Mesenchymal stem cell (in vitro differentiated cells and primary cell): ENCODE measurements around the gene ZBTB16.
A peak's percentile ranks its signal among the peaks of the same experiment; 100 is the strongest.

ENCODE experiments used
- DNase-seq: peaks from one replicate; pipeline ENCODE4 v3.0.0-alpha.2; 2013
- H2AFZ ChIP-seq: one replicate; pipeline ENCODE4 v1.6.1; 2013; ENCODE audit warnings: low read depth, mild to moderate bottlenecking, control low read depth, inconsistent platforms, low read length, moderate library complexity
- H2AK5ac ChIP-seq: 2 replicates; pipeline ENCODE4 v1.6.1; 2013; ENCODE audit warnings: low read length, moderate library complexity, mild to moderate bottlenecking, inconsistent platforms; ENCODE audit not compliant: severe bottlenecking
- H2BK120ac ChIP-seq: one replicate; pipeline ENCODE4 v1.6.1; 2013; ENCODE audit warnings: low read depth, mild to moderate bottlenecking, inconsistent platforms, low read length, moderate library complexity
- H2BK12ac ChIP-seq, 2 experiments: one replicate each; pipeline ENCODE4 v1.6.1; 2013; ENCODE audit warnings: inconsistent platforms in 2 of 2, low read length in 2 of 2, mild to moderate bottlenecking in 2 of 2, moderate library complexity in 2 of 2, control low read depth in 1 of 2
- H2BK15ac ChIP-seq: one replicate; pipeline ENCODE4 v1.6.1; 2013; ENCODE audit warnings: mild to moderate bottlenecking, low read depth, inconsistent platforms; ENCODE audit not compliant: poor library complexity, severe bottlenecking
- H2BK5ac ChIP-seq: 2 replicates; pipeline ENCODE4 v1.6.1; 2013; ENCODE audit warnings: low read depth, mild to moderate bottlenecking, low read length, control low read depth, inconsistent platforms; ENCODE audit not compliant: poor library complexity, severe bottlenecking
- H3K14ac ChIP-seq, 2 experiments: one replicate each; pipeline ENCODE4 v1.6.1; 2013; ENCODE audit warnings: inconsistent platforms in 2 of 2, low read length in 2 of 2, control low read depth in 1 of 2, mild to moderate bottlenecking in 1 of 2, moderate library complexity in 1 of 2
- H3K18ac ChIP-seq, 2 experiments: one replicate each; pipeline ENCODE4 v1.6.1; 2013; ENCODE audit warnings: inconsistent platforms in 2 of 2, low read length in 2 of 2, control low read depth in 1 of 2, low read depth in 1 of 2, mild to moderate bottlenecking in 1 of 2
- H3K23ac ChIP-seq, 2 experiments: one replicate each; pipeline ENCODE4 v1.6.1; 2013; ENCODE audit warnings: inconsistent platforms in 2 of 2, low read length in 2 of 2, mild to moderate bottlenecking in 2 of 2, moderate library complexity in 2 of 2, control low read depth in 1 of 2
- H3K27ac ChIP-seq: 2 replicates; pipeline ENCODE4 v1.5.1; 2013; ENCODE audit warnings: mild to moderate bottlenecking, moderate library complexity, low read length, control low read depth, inconsistent platforms; ENCODE audit not compliant: poor library complexity, severe bottlenecking
- H3K27me3 ChIP-seq, 2 experiments: 2 replicates each; pipeline versions ENCODE4 v1.6.1 to v1.7.0; 2013; ENCODE audit warnings: low read length in 2 of 2, mild to moderate bottlenecking in 2 of 2, moderate library complexity in 2 of 2, control low read depth in 1 of 2, inconsistent platforms in 1 of 2; ENCODE audit not compliant: control insufficient read depth in 1 of 2, insufficient read depth in 1 of 2
- H3K36me3 ChIP-seq, 2 experiments: 2 replicates each; pipeline versions ENCODE4 v1.6.1 to v1.7.0; 2013; ENCODE audit warnings: low read length in 2 of 2, control low read depth in 1 of 2, inconsistent platforms in 1 of 2, low read depth in 1 of 2, mild to moderate bottlenecking in 1 of 2; ENCODE audit not compliant: insufficient read depth in 2 of 2, control insufficient read depth in 1 of 2
- H3K4ac ChIP-seq, 2 experiments: one replicate each; pipeline ENCODE4 v1.6.1; 2013; ENCODE audit warnings: inconsistent platforms in 2 of 2, low read length in 2 of 2, mild to moderate bottlenecking in 2 of 2, moderate library complexity in 2 of 2, control low read depth in 1 of 2, low read depth in 1 of 2
- H3K4me1 ChIP-seq: 2 replicates; pipeline ENCODE4 v1.6.1; 2013; ENCODE audit warnings: low read depth, low read length, control low read depth; ENCODE audit not compliant: control insufficient read depth, insufficient read depth
- H3K4me2 ChIP-seq: 2 replicates; pipeline ENCODE4 v1.6.1; 2013; ENCODE audit warnings: low read length, mild to moderate bottlenecking, inconsistent platforms; ENCODE audit not compliant: poor library complexity, severe bottlenecking
- H3K4me3 ChIP-seq, 2 experiments: 2 replicates each; pipeline versions ENCODE4 v1.5.1 to v1.7.0; 2013; ENCODE audit warnings: low read length in 2 of 2, mild to moderate bottlenecking in 2 of 2, control low read depth in 1 of 2, low read depth in 1 of 2; ENCODE audit not compliant: insufficient read depth in 1 of 2
- H3K79me1 ChIP-seq: replicated peaks from 2 replicates; pipeline ENCODE4 v1.6.1; 2013; ENCODE audit warnings: mild to moderate bottlenecking, control low read depth, low read length, inconsistent platforms; ENCODE audit not compliant: poor library complexity, severe bottlenecking
- H3K9ac ChIP-seq: 2 replicates; pipeline ENCODE4 v1.7.0; 2013; ENCODE audit warnings: mild to moderate bottlenecking, low read length, moderate library complexity
- H3K9me3 ChIP-seq: 2 replicates; pipeline ENCODE4 v1.7.0; 2013; ENCODE audit warnings: mild to moderate bottlenecking, low read length; ENCODE audit not compliant: control insufficient read depth
- H4K8ac ChIP-seq: one replicate; pipeline ENCODE4 v1.6.1; 2013; ENCODE audit warnings: inconsistent platforms, mild to moderate bottlenecking, low read length, moderate library complexity
- H4K91ac ChIP-seq: one replicate; pipeline ENCODE4 v1.6.1; 2013; ENCODE audit warnings: mild to moderate bottlenecking, low read length, inconsistent platforms
- WGBS: methylation state at CpG from one replicate; pipeline ENCODE4 v1.1.7; 2013; ENCODE audit warnings: mixed read lengths; 5-methylcytosine and 5-hydroxymethylcytosine counted together

ZBTB16 gene

DNA sequence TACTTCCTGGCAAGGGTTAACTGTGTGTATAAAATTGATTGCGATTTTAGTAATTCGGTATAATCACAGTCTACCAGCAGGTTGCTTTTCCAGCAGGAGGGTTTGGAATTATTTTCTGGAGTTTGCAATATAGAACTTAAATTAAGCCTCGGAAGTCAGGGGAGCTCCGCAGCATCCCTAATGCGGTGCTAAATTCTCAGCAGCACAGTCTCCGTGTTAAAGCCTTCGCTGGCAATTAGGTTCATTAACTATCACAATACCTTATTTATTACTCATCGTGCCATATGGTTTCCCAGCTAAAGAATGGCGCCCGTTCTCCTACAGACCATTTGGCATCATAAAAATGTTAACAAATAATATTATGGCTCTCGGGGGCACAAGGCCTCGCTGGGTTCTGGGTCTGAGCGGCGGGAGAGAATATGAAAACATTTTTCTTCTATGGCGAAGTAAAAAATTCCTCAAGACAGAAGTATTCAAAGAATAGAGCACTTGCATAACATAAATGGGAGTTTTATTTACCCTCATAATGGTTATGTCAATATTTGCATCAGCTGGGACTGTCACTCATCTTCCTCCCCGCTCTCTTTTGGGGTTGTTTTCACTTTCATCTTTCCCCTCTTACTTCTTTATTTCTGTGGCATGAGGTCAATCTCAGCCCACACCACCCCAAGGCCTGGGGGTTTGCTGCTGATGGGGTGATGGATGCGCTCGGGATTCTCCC, 28.1 kb upstream of the ZBTB16 start:
- Histone ChIP-seq H2BK15ac (no peak overlapping the region), H2AFZ (no peak overlapping the region), H3K79me1 (no peaks in the 10 kb centered on the region), H3K23ac (no peak overlapping the region), H3K14ac (no peak overlapping the region), H2AK5ac (no peak overlapping the region), H3K4ac (no peak overlapping the region), H3K18ac (no peak overlapping the region), H3K27ac (no peak overlapping the region), H3K4me1 (peaks cover 7% of the 10 kb centered on the region), H3K4me2 (no peak overlapping the region), H4K8ac (no peak overlapping the region), H2BK120ac (no peak overlapping the region), H3K9me3 (no peaks in the 10 kb centered on the region), H2BK12ac (no peak overlapping the region), H3K4me3 (no peak overlapping the region), H3K27me3 (peaks cover 66 to 79% of the 10 kb centered on the region in 2 experiments), H3K9ac (no peak overlapping the region), H2BK5ac (no peak overlapping the region), H4K91ac (no peak overlapping the region), H3K36me3 (no peaks in the 10 kb centered on the region)
- WGBS = 89% methylated on average over 15 of the region's 18 CpGs
- no peak for DNase-seq

DNA sequence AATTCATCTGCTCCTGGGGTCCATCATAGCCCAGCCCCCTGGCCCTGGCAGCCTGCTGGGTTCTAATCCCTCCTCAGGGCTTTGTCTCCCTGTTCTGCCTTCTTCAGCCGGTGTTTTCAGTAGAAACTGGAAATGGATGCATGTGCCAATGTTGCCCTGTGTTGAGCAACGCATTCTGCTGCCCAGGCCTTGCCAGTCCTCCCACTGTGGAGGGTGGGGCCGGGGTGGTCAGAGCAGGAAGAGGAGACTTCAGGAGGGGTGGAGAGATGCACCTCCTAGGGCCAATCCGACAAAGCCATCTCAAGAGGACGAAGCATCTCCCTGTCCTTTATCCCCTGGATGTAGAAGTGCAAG, 27.6 kb upstream of the ZBTB16 start:
- no peak overlapping the region for H2BK12ac ChIP-seq
- no peak overlapping the region for H3K4me3 ChIP-seq
- no peak overlapping the region for H4K8ac ChIP-seq
- H2BK5ac ChIP-seq = no peak overlapping the region
- no peak overlapping the region for H3K23ac ChIP-seq
- no peak for DNase-seq
- H3K4me1 ChIP-seq = peaks cover 7% of the 10 kb centered on the region
- H3K4ac ChIP-seq = no peak overlapping the region
- no peak overlapping the region for H3K18ac ChIP-seq
- WGBS = 84% methylated on average over 5 of the region's 5 CpGs
- no peak overlapping the region for H2BK120ac ChIP-seq
- no peak overlapping the region for H3K4me2 ChIP-seq
- H3K14ac ChIP-seq = no peak overlapping the region
- peaks cover 72 to 73% of the 10 kb centered on the region in 2 experiments for H3K27me3 ChIP-seq
- no peaks in the 10 kb centered on the region for H3K79me1 ChIP-seq
- no peak overlapping the region for H2AK5ac ChIP-seq
- no peak overlapping the region for H3K9ac ChIP-seq
- H3K9me3 ChIP-seq = no peaks in the 10 kb centered on the region
- no peak overlapping the region for H2BK15ac ChIP-seq
- H2AFZ ChIP-seq = no peak overlapping the region
- no peak overlapping the region for H3K27ac ChIP-seq
- H3K36me3 ChIP-seq = no peaks in the 10 kb centered on the region
- H4K91ac ChIP-seq = no peak overlapping the region

GRCh38 chr11:114033066-114033465, 26.4 kb upstream of the ZBTB16 start:
- H3K4me2 ChIP-seq = no peak overlapping the region
- H3K36me3 ChIP-seq = no peaks in the 10 kb centered on the region
- WGBS = 92% methylated on average over 4 of the region's 5 CpGs
- peaks cover 7% of the 10 kb centered on the region for H3K4me1 ChIP-seq
- no peak overlapping the region for H4K8ac ChIP-seq
- no peak overlapping the region for H2BK5ac ChIP-seq
- no peak overlapping the region for H2AK5ac ChIP-seq
- no peak overlapping the region for H2BK15ac ChIP-seq
- no peaks in the 10 kb centered on the region for H3K79me1 ChIP-seq
- H2BK120ac ChIP-seq = no peak overlapping the region
- no peak overlapping the region for H3K4ac ChIP-seq
- H2AFZ ChIP-seq = no peak overlapping the region
- no peak overlapping the region for H3K18ac ChIP-seq
- no peak for DNase-seq
- no peak overlapping the region for H4K91ac ChIP-seq
- peaks cover 66 to 72% of the 10 kb centered on the region in 2 experiments for H3K27me3 ChIP-seq
- no peak overlapping the region for H3K23ac ChIP-seq
- no peak overlapping the region for H2BK12ac ChIP-seq
- H3K14ac ChIP-seq = peak overlapping the region in 1 of 2 experiments; percentile 73
- no peak overlapping the region for H3K4me3 ChIP-seq
- H3K9ac ChIP-seq = no peak overlapping the region
- H3K9me3 ChIP-seq = no peaks in the 10 kb centered on the region
- H3K27ac ChIP-seq = no peak overlapping the region

GRCh38 chr11:114033572-114033971, 25.9 kb upstream of the ZBTB16 start:
- Histone ChIP-seq H3K4ac (no peak overlapping the region), H3K4me1 (peaks cover 7% of the 10 kb centered on the region), H2BK5ac (no peak overlapping the region), H3K79me1 (no peaks in the 10 kb centered on the region), H3K23ac (no peak overlapping the region), H3K27ac (no peak overlapping the region), H4K8ac (no peak overlapping the region), H2BK12ac (no peak overlapping the region), H3K4me2 (no peak overlapping the region), H2AK5ac (no peak overlapping the region), H4K91ac (no peak overlapping the region), H3K9ac (no peak overlapping the region), H2BK15ac (no peak overlapping the region), H3K9me3 (no peaks in the 10 kb centered on the region), H3K14ac (no peak overlapping the region), H3K27me3 (peaks cover 61 to 71% of the 10 kb centered on the region in 2 experiments), H2BK120ac (no peak overlapping the region), H3K18ac (no peak overlapping the region), H3K4me3 (no peak overlapping the region), H2AFZ (no peak overlapping the region), H3K36me3 (no peaks in the 10 kb centered on the region)
- no peak for DNase-seq
- WGBS = 100% methylated on average over 2 of the region's 2 CpGs
